Uterus (tissue), 2 donors: ENCODE results near the gene C6orf62.

ENCODE experiments used
- POLR2A ChIP-seq, 2 donors: fragments of 450-650 bp; IDR thresholded peaks; one replicate each; pipeline ENCODE4 v1.6.1; 2016; ENCODE audit warnings: antibody characterized with exemption in 2 of 2, mild to moderate bottlenecking in 1 of 2, moderate library complexity in 1 of 2
- TF ChIP-seq, protein P1 (sequence below), 4 experiments: fragments of 200-600 bp in 2 of 4; fragments of 450-650 bp in 2 of 4; sonication (generic) in 2 of 4; IDR thresholded peaks; one replicate each; pipeline ENCODE4 v1.5.1; 2016 to 2019; ENCODE audit warnings: antibody characterized with exemption in 4 of 4, mild to moderate bottlenecking in 2 of 4, moderate library complexity in 1 of 4

DNA sequence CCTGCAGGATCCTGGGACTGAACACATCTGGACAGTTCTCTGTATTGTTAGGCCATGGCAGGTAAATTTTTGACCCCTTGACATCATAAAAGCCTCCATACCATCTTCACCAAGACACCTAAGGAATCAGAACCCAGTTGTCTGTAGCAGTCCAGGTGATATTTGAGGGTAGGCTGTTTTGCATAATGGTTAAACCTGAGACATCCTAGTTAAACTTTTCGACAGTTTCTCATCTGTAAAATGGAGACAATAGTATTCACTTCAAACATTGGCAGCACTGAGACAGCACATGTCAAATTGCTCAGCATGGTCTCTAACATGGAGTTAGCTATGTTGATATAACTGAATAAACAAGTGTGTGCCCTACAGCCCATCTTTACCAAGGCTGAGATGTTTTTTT is 24.8 kb downstream of the C6orf62 start:
- TF ChIP-seq, protein P1, sequence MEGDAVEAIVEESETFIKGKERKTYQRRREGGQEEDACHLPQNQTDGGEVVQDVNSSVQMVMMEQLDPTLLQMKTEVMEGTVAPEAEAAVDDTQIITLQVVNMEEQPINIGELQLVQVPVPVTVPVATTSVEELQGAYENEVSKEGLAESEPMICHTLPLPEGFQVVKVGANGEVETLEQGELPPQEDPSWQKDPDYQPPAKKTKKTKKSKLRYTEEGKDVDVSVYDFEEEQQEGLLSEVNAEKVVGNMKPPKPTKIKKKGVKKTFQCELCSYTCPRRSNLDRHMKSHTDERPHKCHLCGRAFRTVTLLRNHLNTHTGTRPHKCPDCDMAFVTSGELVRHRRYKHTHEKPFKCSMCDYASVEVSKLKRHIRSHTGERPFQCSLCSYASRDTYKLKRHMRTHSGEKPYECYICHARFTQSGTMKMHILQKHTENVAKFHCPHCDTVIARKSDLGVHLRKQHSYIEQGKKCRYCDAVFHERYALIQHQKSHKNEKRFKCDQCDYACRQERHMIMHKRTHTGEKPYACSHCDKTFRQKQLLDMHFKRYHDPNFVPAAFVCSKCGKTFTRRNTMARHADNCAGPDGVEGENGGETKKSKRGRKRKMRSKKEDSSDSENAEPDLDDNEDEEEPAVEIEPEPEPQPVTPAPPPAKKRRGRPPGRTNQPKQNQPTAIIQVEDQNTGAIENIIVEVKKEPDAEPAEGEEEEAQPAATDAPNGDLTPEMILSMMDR (IDR thresholded peaks at IDR 0.05): no peak
- TF ChIP-seq POLR2A (IDR thresholded peaks at IDR 0.05): no peak
